ENCODE data around the gene PHACTR3.

Gene PHACTR3

DNA sequence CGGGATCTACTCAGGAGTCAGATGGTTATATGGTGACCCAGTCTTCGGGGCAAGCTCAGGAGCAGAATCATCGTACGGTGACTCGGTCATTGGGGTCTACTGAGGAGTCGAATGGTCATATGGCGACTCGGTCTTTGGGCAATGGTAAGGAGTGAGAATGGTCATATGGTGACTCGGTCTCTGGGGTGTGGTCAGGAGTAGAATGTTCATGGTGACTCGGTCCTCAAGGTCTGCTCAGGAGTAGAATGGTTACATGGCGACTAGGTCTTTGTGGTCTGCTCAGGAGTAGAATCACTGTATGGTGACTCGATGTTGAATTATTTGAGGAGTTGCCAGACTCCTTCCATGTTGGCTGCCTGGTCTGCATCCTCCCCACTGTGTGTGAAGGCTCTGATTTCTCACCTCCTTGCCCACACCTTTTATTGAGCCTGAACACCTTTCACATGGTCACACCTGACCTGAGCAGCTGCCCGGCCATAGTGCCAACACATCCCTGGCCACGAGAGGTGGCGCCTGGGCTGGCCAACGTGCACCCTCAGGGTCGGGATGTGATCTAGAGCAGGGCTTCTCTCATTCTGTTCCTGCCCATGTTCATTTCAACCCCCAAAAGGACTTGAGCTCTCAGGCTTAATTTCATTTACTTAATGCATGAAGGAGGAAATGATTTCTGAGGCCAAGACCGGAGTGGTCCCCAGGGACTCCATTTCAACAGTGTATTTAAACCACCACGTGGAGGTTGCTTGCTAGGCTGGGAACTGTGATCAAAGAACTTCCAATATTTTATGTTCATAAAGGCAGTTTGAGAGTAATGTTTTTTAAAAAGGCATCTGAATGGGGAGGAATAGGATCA, 119.5 kb downstream of the PHACTR3 start:
- TF ChIP-seq, protein P1, sequence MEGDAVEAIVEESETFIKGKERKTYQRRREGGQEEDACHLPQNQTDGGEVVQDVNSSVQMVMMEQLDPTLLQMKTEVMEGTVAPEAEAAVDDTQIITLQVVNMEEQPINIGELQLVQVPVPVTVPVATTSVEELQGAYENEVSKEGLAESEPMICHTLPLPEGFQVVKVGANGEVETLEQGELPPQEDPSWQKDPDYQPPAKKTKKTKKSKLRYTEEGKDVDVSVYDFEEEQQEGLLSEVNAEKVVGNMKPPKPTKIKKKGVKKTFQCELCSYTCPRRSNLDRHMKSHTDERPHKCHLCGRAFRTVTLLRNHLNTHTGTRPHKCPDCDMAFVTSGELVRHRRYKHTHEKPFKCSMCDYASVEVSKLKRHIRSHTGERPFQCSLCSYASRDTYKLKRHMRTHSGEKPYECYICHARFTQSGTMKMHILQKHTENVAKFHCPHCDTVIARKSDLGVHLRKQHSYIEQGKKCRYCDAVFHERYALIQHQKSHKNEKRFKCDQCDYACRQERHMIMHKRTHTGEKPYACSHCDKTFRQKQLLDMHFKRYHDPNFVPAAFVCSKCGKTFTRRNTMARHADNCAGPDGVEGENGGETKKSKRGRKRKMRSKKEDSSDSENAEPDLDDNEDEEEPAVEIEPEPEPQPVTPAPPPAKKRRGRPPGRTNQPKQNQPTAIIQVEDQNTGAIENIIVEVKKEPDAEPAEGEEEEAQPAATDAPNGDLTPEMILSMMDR (IDR thresholded peaks at IDR 0.05): no peak

DNA sequence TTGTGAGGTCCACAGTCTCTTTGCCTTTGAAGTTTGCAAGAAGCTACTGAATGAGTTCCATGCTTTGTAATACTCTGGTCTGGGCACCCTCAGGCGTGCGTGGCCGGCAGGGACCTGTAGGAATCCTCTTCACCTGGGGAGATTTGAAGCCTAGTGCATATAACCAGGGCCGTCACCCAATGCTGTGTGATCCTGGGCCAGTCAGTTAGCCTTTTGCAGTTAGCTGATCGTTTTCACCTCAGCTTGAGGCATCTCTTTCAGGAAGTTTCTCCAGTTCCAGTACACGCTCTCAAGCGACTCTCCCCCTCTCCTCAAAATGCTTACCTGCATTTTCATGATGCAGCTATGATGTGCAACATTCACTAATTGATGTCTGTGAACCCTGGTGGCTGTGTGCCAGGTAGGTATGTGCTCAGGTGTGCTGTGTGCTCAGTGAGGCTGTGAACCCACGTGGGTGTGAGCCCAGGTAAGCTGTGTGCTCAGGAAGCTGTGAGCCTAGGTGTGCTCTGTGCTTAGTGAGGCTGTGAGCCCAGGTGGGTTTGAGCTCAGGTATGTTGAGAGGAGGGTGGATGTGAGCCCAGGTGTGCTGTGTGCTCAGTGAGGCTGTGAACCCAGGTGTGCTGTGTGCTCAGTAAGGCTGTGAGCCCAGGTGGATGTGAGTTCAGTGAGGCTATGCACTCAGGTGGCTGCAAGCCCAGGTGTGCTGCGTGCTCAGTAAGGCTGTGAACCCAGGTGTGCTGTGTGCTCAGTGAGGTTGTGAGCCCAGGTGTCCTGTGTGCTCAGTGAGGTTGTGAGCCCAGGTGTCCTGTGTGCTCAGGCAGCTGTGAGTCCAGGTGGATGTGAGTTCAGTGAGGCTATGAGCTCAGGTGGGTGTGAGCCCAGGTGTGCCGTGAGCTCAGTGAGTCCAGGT, 120.4 kb downstream of the PHACTR3 start:
- TF ChIP-seq, protein P1 (IDR thresholded peaks at IDR 0.05): no peak

DNA sequence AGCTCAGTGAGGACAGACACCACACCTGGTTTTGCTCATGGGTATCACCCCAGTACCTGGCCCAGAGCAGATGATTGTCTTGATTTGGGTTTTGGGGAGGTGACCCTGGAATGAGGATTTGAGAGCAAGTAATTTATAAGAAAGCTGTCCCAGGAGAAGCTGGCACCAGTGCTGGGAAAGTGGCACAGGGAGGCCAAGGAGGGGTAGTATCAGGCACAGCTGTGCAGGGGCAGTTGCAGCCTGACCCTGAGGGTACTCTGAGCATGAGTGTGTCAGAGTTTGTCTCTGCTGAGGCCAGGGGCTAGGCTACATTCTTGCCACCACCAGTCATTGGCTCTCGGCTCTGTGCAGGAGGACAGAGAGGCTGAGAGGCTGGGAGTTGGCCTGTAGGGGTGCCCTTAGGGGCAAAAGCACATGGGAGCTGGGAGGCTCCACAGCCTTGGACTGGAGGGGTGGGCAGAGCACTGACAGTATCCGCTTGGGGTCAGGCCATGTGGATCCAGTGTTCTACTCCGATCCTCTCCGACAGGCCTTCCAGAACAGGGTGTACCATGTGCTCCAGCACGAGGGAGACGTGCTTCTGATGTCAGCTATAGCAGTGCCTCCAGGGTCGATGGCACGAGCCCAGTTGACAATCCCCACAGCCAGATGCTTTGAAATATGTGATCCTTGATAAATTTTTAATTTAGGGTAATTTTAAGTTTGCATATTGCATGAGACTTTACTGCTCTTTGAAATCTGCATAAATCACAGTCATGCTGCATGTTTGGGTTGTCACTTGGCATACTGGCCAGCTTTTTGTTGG, 121.3 kb downstream of the PHACTR3 start:
- TF ChIP-seq, protein P1 (IDR thresholded peaks at IDR 0.05): no peak

DNA sequence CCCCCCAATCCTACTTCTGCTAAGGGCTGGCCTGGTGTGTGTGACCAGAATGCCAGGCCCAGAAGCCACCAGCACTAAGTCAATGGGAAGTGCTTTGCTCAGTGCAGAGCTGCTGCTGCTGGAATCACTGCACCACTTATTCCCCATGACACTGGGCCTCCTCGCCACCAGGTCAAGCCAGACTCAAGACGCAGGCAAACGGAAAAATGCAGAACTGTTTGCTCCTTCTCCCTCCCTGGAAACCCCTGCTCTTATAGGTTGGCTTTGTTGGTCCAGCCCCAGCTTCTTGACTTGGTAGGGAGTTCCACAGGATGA, 121.9 kb downstream of the PHACTR3 start:
- TF ChIP-seq, protein P1 (IDR thresholded peaks at IDR 0.05): no peak

DNA sequence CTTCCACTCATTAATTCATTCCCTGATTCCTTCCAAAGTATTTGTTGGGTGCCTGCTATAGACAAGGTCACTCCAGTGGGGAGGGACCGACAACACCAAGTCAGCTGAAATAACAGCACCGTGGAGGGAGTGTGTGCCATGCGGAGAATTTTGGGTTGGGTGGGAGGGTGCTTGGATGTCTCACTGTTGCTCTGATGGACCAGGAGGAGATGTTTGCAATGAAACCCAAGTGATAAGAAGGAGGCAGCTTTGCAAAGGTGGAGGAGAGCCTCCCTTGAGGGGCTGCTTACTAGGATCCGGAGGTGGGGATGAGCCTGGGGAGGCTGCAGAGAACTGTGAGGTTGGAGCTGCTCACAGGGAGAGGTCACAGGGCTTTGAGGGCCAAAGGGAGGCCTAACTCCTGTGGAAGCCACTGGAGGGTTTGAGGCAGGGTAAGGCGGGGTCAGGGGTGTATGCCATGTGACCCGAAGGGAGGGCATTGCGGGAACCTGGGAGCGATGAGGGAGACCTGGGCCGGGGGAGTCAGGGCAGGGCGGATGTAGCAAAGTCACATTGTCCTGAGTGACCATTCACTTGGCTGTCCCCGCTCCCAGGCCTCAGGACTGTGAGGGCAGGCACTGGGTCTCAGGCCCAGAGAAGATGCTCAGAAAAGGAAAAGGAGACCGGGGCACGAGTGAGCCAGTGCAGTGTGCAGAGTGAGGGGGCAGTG, 124.5 kb downstream of the PHACTR3 start:
- TF ChIP-seq, protein P1 (IDR thresholded peaks at IDR 0.05): no peak

DNA sequence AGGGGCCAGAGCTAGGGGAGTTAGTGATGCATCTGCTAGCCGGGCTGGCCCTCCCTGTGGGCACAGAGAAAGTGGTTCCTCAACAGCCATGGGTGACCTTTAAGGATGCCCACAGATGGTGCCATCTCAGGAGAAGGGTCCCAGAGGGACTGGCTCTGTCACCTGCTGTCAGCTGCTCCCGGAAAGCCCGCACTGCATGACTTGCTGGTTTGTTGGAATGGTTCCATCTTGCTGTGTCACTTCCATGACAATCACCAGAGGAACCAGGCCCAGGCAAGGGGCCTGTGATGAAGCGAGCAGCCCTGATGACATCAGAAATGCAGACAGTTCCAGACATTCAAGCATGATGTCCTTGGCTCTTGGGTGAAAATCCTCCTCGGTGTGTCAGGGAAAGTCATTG, 125.2 kb downstream of the PHACTR3 start:
- TF ChIP-seq, protein P1 (IDR thresholded peaks at IDR 0.05): no peak

DNA sequence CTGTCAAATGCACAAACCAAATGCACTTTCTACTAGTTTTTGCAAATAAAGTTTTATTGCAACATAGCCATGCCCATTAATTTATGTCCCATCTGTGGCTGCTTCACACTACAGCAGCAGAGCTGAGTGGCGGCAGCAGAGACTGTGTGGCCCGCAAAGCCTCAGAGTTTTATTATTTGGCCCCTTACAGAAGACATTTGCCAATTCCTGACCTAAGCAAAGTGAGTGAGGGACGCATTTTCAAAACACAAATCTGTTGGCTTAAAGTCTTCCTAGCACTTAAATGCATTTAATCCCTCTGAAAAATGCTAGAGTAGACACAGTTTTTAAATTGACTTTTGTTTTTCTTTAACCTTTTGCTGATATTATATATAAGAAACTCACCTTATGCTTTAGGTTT, 126.4 kb downstream of the PHACTR3 start:
- TF ChIP-seq, protein P1 (IDR thresholded peaks at IDR 0.05): no peak

Measured in LNCAP (cell line).